B cell (primary cell): ENCODE data around the gene MPPED2. TPM values are rescaled to one million over a fixed set of nuclear protein-coding genes. Genes with fewer than 3 reads are reported as not detected.

Experiments used
- ATAC-seq: fragments of 200-7000 bp; cut with Tn5 transposase; one replicate; pipeline ENCODE4 v1.10.0; 2021; ENCODE audit warnings: low read depth, mild to moderate bottlenecking, moderate number of reproducible peaks, moderate library complexity
- CTCF ChIA-PET: fragments of 350-600 bp; sonication (Branson Sonifier 250); formaldehyde crosslinking; loops from one replicate; lab custom pipeline; 2021; ENCODE audit warnings: antibody characterized with exemption, inconsistent platforms; lab: Charles Lee
- POLR2A ChIA-PET: fragments of 350-600 bp; sonication (Branson Sonifier 250); formaldehyde crosslinking; loops from one replicate; lab custom pipeline; 2021; ENCODE audit warnings: antibody characterized with exemption; lab: Charles Lee
- DNase-seq: peaks from one replicate; pipeline ENCODE4 v3.0.0; 2013
- H2AFZ ChIP-seq: 2 replicates; pipeline ENCODE4 v1.6.1; 2012; ENCODE audit warnings: mild to moderate bottlenecking, low read depth, low read length; ENCODE audit not compliant: insufficient read depth, poor library complexity, severe bottlenecking
- H3K27ac ChIP-seq, 2 donors: 1 replicate in 1 of 2; 2 replicates in 1 of 2; pipeline ENCODE4 v1.5.1; 2012 to 2013; ENCODE audit warnings: low read length in 2 of 2, mild to moderate bottlenecking in 2 of 2, moderate library complexity in 1 of 2
- H3K27me3 ChIP-seq, 4 experiments: fragments of 200-600 bp in 1 of 4; sonication (generic) in 1 of 4; replicated peaks in 1 of 4; 1 replicate in 2 of 4; 2 replicates in 2 of 4; pipeline versions ENCODE4 v1.6.1 to v1.7.0; 2013 to 2016; ENCODE audit warnings: low read length in 3 of 4, mild to moderate bottlenecking in 2 of 4, mixed read lengths in 1 of 4, moderate library complexity in 1 of 4; ENCODE audit not compliant: insufficient read depth in 4 of 4, control insufficient read depth in 3 of 4; ENCODE audit errors: control extremely low read depth in 1 of 4
- H3K36me3 ChIP-seq, 2 experiments: replicated peaks in 1 of 2; 1 replicate in 1 of 2; 2 replicates in 1 of 2; pipeline versions ENCODE4 v1.6.1 to v1.7.1; 2013; ENCODE audit warnings: low read length in 1 of 2; ENCODE audit not compliant: insufficient read depth in 2 of 2, control insufficient read depth in 1 of 2; ENCODE audit errors: control extremely low read depth in 1 of 2, extremely low read depth in 1 of 2
- H3K4me1 ChIP-seq, 2 donors: fragments of 200-600 bp in 1 of 2; sonication (generic) in 1 of 2; 1 replicate in 1 of 2; 2 replicates in 1 of 2; pipeline versions ENCODE4 v1.5.1 to v1.6.1; 2013 to 2017; ENCODE audit warnings: low read length in 2 of 2; ENCODE audit not compliant: control insufficient read depth in 2 of 2, insufficient read depth in 2 of 2
- H3K4me2 ChIP-seq: replicated peaks from 2 replicates; pipeline ENCODE3; 2012; ENCODE audit warnings: mild to moderate bottlenecking, low read depth, low read length; ENCODE audit not compliant: poor library complexity, severe bottlenecking
- H3K4me3 ChIP-seq, 5 experiments: fragments of 200-600 bp in 1 of 5; sonication (generic) in 1 of 5; 1 replicate in 3 of 5; 2 replicates in 2 of 5; pipeline versions ENCODE4 v1.5.1 to v1.7.0; 2011 to 2016; ENCODE audit warnings: low read length in 4 of 5, mild to moderate bottlenecking in 4 of 5, low read depth in 2 of 5, control low read depth in 1 of 5, moderate library complexity in 1 of 5; ENCODE audit not compliant: insufficient read depth in 1 of 5; ENCODE audit errors: control extremely low read depth in 1 of 5, extremely low read depth in 1 of 5
- H3K79me2 ChIP-seq: fragments of 200-600 bp; sonication (generic); one replicate; pipeline ENCODE4 v1.6.0; 2016; ENCODE audit warnings: low read length; ENCODE audit not compliant: control insufficient read depth, insufficient read depth
- H3K9ac ChIP-seq: fragments of 200-600 bp; sonication (generic); 2 replicates; pipeline ENCODE4 v1.6.1; 2017; ENCODE audit warnings: mild to moderate bottlenecking, low read length, moderate library complexity
- H3K9me3 ChIP-seq, 3 donors: one replicate each; pipeline versions ENCODE4 v1.6.1 to v1.7.1; 2013; ENCODE audit warnings: low read length in 2 of 3; ENCODE audit not compliant: control insufficient read depth in 2 of 3, insufficient read depth in 1 of 3; ENCODE audit errors: control extremely low read depth in 1 of 3
- H4K20me1 ChIP-seq: 2 replicates; pipeline ENCODE4 v1.6.0; 2012; ENCODE audit warnings: mild to moderate bottlenecking, low read length; ENCODE audit not compliant: insufficient read depth, control insufficient read depth, poor library complexity, severe bottlenecking
- H3K27ac Mint-ChIP-seq: one replicate; pipeline ENCODE4 v1.8.0; 2021; ENCODE audit warnings: mixed read lengths
- H3K27me3 Mint-ChIP-seq: one replicate; pipeline ENCODE4 v1.8.0; 2021; ENCODE audit warnings: mixed read lengths
- H3K4me1 Mint-ChIP-seq: one replicate; pipeline ENCODE4 v1.8.0; 2021; ENCODE audit warnings: mixed read lengths
- H3K4me3 Mint-ChIP-seq: one replicate; pipeline ENCODE4 v1.8.0; 2021; ENCODE audit warnings: mixed read lengths
- H3K9me3 Mint-ChIP-seq: one replicate; pipeline ENCODE4 v1.8.0; 2022; ENCODE audit warnings: mixed read lengths; ENCODE audit not compliant: insufficient read depth
- EZH2 ChIP-seq: IDR thresholded peaks from 2 replicates; pipeline ENCODE4 v1.6.1; 2012; ENCODE audit warnings: borderline replicate concordance, low read depth, mild to moderate bottlenecking, moderate library complexity, low read length; ENCODE audit not compliant: insufficient read depth, poor library complexity, severe bottlenecking
- WGBS: methylation state at CpG from one replicate; pipeline ENCODE4 v1.1.5; 2013; ENCODE audit warnings: missing lambda C conversion rate; ENCODE audit not compliant: insufficient coverage; 5-methylcytosine and 5-hydroxymethylcytosine counted together
- intact Hi-C: fragments of 100-400 bp; cut with micrococcal nuclease; formaldehyde crosslinking; loops from one replicate; pipeline ENCODE4 v1.10.0; 2022
- polyA minus RNA-seq: library from RNA; depleted of rRNA, polyadenylated mRNA; stranded (reverse); fragments of >200 nt; gene quantifications from 2 replicates; pipeline ENCODE4 v1.2.3, GENCODE V29; 2012
- polyA plus RNA-seq: library from polyadenylated mRNA; depleted of rRNA; stranded (reverse); fragments of >200 nt; gene quantifications from 2 replicates; pipeline ENCODE4 v1.2.3, GENCODE V29; 2012
- total RNA-seq, 2 donors: library from RNA; stranded (reverse); fragments of 120-200 nt in 1 of 2; gene quantifications; 1 replicate in 1 of 2; 2 replicates in 1 of 2; pipeline versions ENCODE4 v1.2.3 to v1.2.4, GENCODE V29; 2013 to 2022
- TF ChIP-seq, protein P1 (sequence below): fragments of 200-600 bp; IDR thresholded peaks from one replicate; pipeline ENCODE4 v1.8.0; 2022; ENCODE audit warnings: antibody characterized with exemption, mild to moderate bottlenecking

Gene MPPED2, protein sequence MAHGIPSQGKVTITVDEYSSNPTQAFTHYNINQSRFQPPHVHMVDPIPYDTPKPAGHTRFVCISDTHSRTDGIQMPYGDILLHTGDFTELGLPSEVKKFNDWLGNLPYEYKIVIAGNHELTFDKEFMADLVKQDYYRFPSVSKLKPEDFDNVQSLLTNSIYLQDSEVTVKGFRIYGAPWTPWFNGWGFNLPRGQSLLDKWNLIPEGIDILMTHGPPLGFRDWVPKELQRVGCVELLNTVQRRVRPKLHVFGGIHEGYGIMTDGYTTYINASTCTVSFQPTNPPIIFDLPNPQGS
- total RNA-seq (1.0 and 1.1 TPM in 2 replicates), polyA plus RNA-seq (0.70 and 0.91 TPM in 2 replicates), polyA minus RNA-seq (0.86 and 1.7 TPM in 2 replicates)
- 0.77 TPM for total RNA-seq (2013)

DNA sequence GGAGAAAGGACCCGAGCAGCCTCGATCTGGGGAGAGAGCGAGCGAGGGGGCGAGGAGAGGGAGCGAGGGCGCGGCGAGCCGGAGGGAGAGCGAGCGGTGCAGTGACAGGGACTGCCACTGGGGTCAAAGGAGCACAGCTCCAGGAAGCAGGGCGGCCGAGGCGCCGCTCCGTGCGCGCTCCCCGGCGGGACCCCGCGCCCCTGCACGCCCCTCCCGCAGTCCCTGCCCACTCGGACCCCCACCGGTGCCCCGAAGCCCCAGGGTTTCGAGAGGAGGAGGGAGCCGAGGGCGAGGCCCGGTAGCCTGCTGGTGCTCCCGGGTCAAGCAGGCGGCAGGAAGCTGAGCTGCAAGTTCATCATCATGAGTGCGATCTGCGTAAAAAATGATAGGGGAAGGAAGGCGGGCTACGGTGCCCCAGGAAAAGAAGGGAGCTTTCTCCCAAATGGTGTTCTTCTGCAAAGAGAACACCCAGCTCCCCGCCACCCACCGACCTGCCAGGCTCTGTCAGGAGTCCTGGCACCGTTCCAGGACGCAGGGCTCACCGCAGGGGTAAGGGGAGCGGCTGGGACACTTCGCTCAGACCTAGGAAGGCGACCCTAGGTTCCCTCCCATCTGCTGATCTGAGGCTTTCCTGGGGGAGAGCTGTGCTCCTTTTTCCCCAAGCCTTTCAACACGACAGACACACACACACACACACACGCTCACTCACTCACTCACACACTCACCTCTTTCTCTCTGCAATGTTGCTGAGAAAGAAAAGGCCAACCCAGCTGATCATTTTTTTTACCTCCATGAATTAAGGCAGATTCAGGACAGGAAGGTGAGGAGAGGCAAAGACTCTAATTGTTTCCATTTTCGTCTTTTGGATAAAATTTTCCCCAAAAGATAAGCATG is at the start of gene MPPED2:
Gene MPPED2, minus strand, starts transcription at position 103 of the 894 bp plus-strand sequence. CDS start 5,980 bp downstream, outside the sequence.
- Mint-ChIP-seq H3K27me3 (peaks cover 45% of the 10 kb centered on the region), H3K4me1 (peaks cover 10% of the 10 kb centered on the region), H3K27ac (peak within 1 kb of the TSS; percentile 15), H3K9me3 (no peaks in the 10 kb centered on the region), H3K4me3 (peak within 1 kb of the TSS; percentile 82)
- Histone ChIP-seq H3K9me3 (peaks cover 0 to 10% (median 0%) of the 10 kb centered on the region in 3 donors), H3K4me3 (peak within 1 kb of the TSS in 4 of 5 experiments; percentile 36 to 61 (median 54)), H4K20me1 (no peaks in the 10 kb centered on the region), H3K4me2 (peak within 1 kb of the TSS; percentile 76), H3K4me1 (peaks cover 12% of the 10 kb centered on the region in 2 donors), H3K9ac (peak within 1 kb of the TSS; percentile 58), H3K27me3 (peaks cover 0 to 24% (median 16%) of the 10 kb centered on the region in 4 experiments), H3K36me3 (no peaks in the 10 kb centered on the region), H3K79me2 (no peaks in the 10 kb centered on the region), H2AFZ (peak within 1 kb of the TSS; percentile 80), H3K27ac (peak within 1 kb of the TSS in 1 of 2 donors; percentile 14)
- 1% methylated on average over 46 of the region's 49 CpGs for WGBS
- CTCF ChIA-PET = no interaction called here
- DNase-seq (peak; percentile 44), ATAC-seq (peak; percentile 58)
- no peak for TF ChIP-seq EZH2
- TF ChIP-seq, protein P1, sequence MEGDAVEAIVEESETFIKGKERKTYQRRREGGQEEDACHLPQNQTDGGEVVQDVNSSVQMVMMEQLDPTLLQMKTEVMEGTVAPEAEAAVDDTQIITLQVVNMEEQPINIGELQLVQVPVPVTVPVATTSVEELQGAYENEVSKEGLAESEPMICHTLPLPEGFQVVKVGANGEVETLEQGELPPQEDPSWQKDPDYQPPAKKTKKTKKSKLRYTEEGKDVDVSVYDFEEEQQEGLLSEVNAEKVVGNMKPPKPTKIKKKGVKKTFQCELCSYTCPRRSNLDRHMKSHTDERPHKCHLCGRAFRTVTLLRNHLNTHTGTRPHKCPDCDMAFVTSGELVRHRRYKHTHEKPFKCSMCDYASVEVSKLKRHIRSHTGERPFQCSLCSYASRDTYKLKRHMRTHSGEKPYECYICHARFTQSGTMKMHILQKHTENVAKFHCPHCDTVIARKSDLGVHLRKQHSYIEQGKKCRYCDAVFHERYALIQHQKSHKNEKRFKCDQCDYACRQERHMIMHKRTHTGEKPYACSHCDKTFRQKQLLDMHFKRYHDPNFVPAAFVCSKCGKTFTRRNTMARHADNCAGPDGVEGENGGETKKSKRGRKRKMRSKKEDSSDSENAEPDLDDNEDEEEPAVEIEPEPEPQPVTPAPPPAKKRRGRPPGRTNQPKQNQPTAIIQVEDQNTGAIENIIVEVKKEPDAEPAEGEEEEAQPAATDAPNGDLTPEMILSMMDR = no peak
- POLR2A ChIA-PET = no interaction called here
- intact Hi-C loops = no loop called here
